Mesothelial cell of epicardium (in vitro differentiated cells): Measurements from ENCODE around the gene LZTFL1. TPM values are rescaled to one million over a fixed set of nuclear protein-coding genes. Genes with fewer than 3 reads are reported as not detected.

ENCODE experiments used
- DNase-seq, 2 experiments: peaks; one replicate each; pipeline ENCODE4 v3.0.0; 2021; ENCODE audit warnings: low spot score in 2 of 2; ENCODE audit not compliant: unreplicated experiment in 2 of 2
- H3K27ac Mint-ChIP-seq: 2 replicates; pipeline ENCODE4 v1.8.0; 2021; ENCODE audit warnings: mixed read lengths
- H3K27me3 Mint-ChIP-seq: 2 replicates; pipeline ENCODE4 v1.8.0; 2021; ENCODE audit warnings: low read depth, mixed read lengths
- H3K36me3 Mint-ChIP-seq: 2 replicates; pipeline ENCODE4 v1.8.0; 2021; ENCODE audit warnings: mixed read lengths
- H3K4me1 Mint-ChIP-seq: 2 replicates; pipeline ENCODE4 v1.8.0; 2021; ENCODE audit warnings: mixed read lengths
- H3K4me3 Mint-ChIP-seq: 2 replicates; pipeline ENCODE4 v1.8.0; 2021; ENCODE audit warnings: mild to moderate bottlenecking, moderate library complexity, mixed read lengths
- H3K9me3 Mint-ChIP-seq: 2 replicates; pipeline ENCODE4 v1.8.0; 2021; ENCODE audit warnings: mixed read lengths
- total RNA-seq: library from RNA; stranded (reverse); gene quantifications from 3 replicates; pipeline ENCODE4 v1.2.1, GENCODE V29; 2021
- TF ChIP-seq, protein P1 (sequence below): fragments of 200-600 bp; sonication (generic); IDR thresholded peaks from one replicate; pipeline ENCODE4 v1.5.0; 2021; ENCODE audit warnings: antibody characterized with exemption; ENCODE audit not compliant: unreplicated experiment

The LZTFL1 gene
- total RNA-seq, 1 donor from 2014 or later: 21.7 TPM

DNA sequence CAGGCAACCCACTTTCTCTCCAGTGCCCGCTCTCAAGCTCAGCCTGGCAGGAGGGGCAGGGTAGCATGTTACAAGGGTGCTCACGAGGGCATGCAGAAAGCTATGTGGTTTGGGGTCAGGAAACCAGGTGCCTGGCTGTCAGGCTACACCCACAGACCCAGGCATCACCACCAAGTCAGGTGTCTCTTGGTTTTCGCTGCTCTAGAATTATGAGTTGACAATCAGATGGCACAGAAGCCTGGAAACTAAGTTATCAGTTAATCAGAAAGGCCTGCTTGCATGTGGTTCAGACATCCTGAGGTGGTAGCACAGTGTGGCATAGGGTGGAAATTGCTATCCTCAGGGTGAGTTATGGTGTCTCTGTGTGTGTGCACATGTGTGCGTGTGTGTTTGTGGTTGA, 28.2 kb upstream of the LZTFL1 start:
- DNase-seq: no peak
- no peaks in the 10 kb centered on the region for H3K4me1 Mint-ChIP-seq
- peaks cover 8% of the 10 kb centered on the region for H3K9me3 Mint-ChIP-seq
- TF ChIP-seq, protein P1, sequence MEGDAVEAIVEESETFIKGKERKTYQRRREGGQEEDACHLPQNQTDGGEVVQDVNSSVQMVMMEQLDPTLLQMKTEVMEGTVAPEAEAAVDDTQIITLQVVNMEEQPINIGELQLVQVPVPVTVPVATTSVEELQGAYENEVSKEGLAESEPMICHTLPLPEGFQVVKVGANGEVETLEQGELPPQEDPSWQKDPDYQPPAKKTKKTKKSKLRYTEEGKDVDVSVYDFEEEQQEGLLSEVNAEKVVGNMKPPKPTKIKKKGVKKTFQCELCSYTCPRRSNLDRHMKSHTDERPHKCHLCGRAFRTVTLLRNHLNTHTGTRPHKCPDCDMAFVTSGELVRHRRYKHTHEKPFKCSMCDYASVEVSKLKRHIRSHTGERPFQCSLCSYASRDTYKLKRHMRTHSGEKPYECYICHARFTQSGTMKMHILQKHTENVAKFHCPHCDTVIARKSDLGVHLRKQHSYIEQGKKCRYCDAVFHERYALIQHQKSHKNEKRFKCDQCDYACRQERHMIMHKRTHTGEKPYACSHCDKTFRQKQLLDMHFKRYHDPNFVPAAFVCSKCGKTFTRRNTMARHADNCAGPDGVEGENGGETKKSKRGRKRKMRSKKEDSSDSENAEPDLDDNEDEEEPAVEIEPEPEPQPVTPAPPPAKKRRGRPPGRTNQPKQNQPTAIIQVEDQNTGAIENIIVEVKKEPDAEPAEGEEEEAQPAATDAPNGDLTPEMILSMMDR: no peak
- peaks cover 42% of the 10 kb centered on the region for H3K27me3 Mint-ChIP-seq
- H3K27ac Mint-ChIP-seq: no peak overlapping the region
- no peak overlapping the region for H3K4me3 Mint-ChIP-seq
- no peaks in the 10 kb centered on the region for H3K36me3 Mint-ChIP-seq

- H3K9me3 Mint-ChIP-seq: peaks cover 8% of the 10 kb centered on the region
- no peaks in the 10 kb centered on the region for H3K4me1 Mint-ChIP-seq
- no peaks in the 10 kb centered on the region for H3K36me3 Mint-ChIP-seq
- H3K4me3 Mint-ChIP-seq: no peak overlapping the region
- no peak overlapping the region for H3K27ac Mint-ChIP-seq
- DNase-seq: no peak
- TF ChIP-seq, protein P1: no peak
- H3K27me3 Mint-ChIP-seq: peaks cover 47% of the 10 kb centered on the region
Measured at GRCh38 chr3:45869638-45870037, 27.7 kb upstream of the LZTFL1 start.

DNA sequence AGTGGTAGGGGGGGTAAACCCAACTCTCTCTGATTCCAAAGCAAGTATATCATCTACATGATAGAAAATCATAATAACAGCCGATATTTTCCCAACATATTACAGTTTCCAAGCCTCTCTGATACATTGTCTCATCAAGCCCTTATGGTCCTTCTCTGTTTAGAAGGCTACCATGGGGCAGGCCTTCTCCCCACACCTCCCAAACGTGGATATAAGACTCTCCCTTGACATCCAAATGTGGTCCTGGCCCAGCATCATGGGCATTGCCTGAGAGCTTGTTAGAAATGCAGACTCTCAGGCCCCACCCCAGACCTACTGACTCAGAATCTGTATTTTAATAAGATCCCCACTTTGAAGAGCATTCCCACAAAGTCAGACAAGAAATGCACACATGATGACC, 26.7 kb upstream of the LZTFL1 start:
- DNase-seq: no peak
- Mint-ChIP-seq H3K27ac (no peak overlapping the region), H3K9me3 (peaks cover 7% of the 10 kb centered on the region), H3K27me3 (peaks cover 43% of the 10 kb centered on the region), H3K4me3 (no peak overlapping the region), H3K36me3 (no peaks in the 10 kb centered on the region), H3K4me1 (no peaks in the 10 kb centered on the region)
- TF ChIP-seq, protein P1: no peak

- TF ChIP-seq, protein P1: no peak
- Mint-ChIP-seq H3K4me3 (no peak overlapping the region), H3K9me3 (peaks cover 9% of the 10 kb centered on the region)
Measured at GRCh38 chr3:45868213-45868612, 26.3 kb upstream of the LZTFL1 start.

DNA sequence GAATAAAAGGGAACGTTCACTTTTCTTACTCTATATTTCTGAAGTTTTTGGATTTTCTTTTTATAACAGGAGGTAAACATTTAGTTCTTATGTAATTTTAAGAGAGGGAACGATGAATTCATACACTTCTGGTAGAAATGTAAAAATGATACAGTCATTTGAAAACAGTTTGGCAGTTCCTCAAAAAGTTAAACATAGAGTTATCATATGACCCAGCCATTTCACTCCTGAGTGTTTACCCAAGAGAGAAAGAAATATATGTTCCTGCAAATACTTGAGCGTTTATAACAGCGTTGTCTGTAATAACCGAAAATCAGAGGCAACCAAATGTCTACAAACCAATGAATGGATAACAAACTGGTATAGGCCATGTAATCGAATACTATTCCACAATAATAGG, 23.6 kb upstream of the LZTFL1 start:
- TF ChIP-seq, protein P1: no peak
- peaks cover 48% of the 10 kb centered on the region for H3K27me3 Mint-ChIP-seq
- no peaks in the 10 kb centered on the region for H3K36me3 Mint-ChIP-seq
- peaks cover 9% of the 10 kb centered on the region for H3K9me3 Mint-ChIP-seq
- no peak overlapping the region for H3K27ac Mint-ChIP-seq
- no peak overlapping the region for H3K4me3 Mint-ChIP-seq
- DNase-seq: no peak
- peaks cover 20% of the 10 kb centered on the region for H3K4me1 Mint-ChIP-seq

More at GRCh38 chr3:45868213-45868612, 26.3 kb upstream of the LZTFL1 start:
- Mint-ChIP-seq H3K4me1 (no peaks in the 10 kb centered on the region), H3K27ac (no peak overlapping the region), H3K36me3 (no peaks in the 10 kb centered on the region), H3K27me3 (peaks cover 47% of the 10 kb centered on the region)
- DNase-seq: no peak
